ENCODE measurements around the gene SSC5D. TPM values are rescaled to one million over a fixed set of nuclear protein-coding genes. Genes with fewer than 3 reads are reported as not detected.

Gene SSC5D
- total RNA-seq, 1 donor from 2014 or later = 46.8 TPM

DNA sequence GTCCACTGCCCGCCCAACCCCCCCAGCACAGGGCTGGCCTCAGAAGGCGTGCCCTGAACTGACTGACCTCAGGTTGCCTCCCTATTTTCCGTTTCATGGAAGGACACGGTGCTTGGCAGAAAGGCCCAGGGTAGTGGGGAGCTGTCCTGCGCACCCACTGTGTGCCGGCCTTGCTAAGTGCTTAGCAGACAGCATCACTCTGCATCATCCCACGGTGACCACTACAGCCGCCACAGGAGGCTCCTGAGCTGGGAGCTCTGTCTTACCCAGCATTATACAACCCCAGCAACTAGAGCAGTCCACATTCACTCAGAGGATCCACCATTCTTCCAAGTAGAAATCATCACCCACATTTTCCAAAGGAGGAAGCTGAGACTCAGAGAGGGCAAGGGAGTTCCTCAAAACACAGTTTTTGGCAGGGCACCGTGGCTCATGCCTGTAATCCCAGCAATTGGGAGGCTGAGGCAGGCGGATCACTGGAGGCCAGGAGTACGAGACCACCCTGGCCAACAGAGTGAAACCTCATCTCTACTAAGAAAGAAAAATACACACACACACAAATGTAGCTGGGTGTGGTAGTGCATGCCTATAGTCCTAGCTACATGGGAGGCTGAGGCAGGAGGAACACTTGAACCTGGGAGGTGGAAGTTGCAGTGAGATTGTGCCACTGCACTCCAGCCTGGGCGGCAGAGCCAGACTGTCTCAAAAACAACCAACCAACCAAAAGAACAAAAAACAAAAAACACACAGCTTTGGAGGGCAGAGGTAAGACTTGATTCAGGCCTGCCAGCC is 47.1 kb downstream of the SSC5D start:
- H2AFZ ChIP-seq (ENCODE audit: low read depth, low read length) = no peak overlapping the region
- DNase-seq (ENCODE audit: low read depth) (no peak), FAIRE-seq (no peak)
- no peaks in the 10 kb centered on the region for H3K9me3 Mint-ChIP-seq (ENCODE audit: unreplicated experiment)
- TF ChIP-seq EZH2 (IDR thresholded peaks at IDR 0.05; ENCODE audit: insufficient read depth, low read length) = no peak
- TF ChIP-seq, protein P1, sequence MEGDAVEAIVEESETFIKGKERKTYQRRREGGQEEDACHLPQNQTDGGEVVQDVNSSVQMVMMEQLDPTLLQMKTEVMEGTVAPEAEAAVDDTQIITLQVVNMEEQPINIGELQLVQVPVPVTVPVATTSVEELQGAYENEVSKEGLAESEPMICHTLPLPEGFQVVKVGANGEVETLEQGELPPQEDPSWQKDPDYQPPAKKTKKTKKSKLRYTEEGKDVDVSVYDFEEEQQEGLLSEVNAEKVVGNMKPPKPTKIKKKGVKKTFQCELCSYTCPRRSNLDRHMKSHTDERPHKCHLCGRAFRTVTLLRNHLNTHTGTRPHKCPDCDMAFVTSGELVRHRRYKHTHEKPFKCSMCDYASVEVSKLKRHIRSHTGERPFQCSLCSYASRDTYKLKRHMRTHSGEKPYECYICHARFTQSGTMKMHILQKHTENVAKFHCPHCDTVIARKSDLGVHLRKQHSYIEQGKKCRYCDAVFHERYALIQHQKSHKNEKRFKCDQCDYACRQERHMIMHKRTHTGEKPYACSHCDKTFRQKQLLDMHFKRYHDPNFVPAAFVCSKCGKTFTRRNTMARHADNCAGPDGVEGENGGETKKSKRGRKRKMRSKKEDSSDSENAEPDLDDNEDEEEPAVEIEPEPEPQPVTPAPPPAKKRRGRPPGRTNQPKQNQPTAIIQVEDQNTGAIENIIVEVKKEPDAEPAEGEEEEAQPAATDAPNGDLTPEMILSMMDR (IDR thresholded peaks at IDR 0.05; ENCODE audit: insufficient read depth, low read depth, low read length) = no peak
- H3K4me1 ChIP-seq (ENCODE audit: insufficient read depth, low read length) = no peaks in the 10 kb centered on the region
- H3K79me2 ChIP-seq (ENCODE audit: insufficient read depth, low read length) = no peaks in the 10 kb centered on the region
- H4K20me1 ChIP-seq (ENCODE audit: insufficient read depth, low read length) = no peaks in the 10 kb centered on the region
- no peak overlapping the region for H3K27ac Mint-ChIP-seq (ENCODE audit: unreplicated experiment)
- H3K9me3 ChIP-seq (ENCODE audit: insufficient read depth, low read depth, low read length) = no peaks in the 10 kb centered on the region
- H3K27me3 Mint-ChIP-seq (ENCODE audit: low read depth, unreplicated experiment) = peaks cover 5% of the 10 kb centered on the region
- H3K4me1 Mint-ChIP-seq (ENCODE audit: low read depth, unreplicated experiment) = peaks cover 2% of the 10 kb centered on the region
- no peak overlapping the region for H3K4me2 ChIP-seq (ENCODE audit: low read length)
- no peak overlapping the region for H3K27ac ChIP-seq (ENCODE audit: low read depth, low read length)
- no peaks in the 10 kb centered on the region for H3K36me3 Mint-ChIP-seq (ENCODE audit: low read depth, unreplicated experiment)
- no peak overlapping the region for H3K9ac ChIP-seq (ENCODE audit: low read length)
- H3K4me3 Mint-ChIP-seq (ENCODE audit: unreplicated experiment) = peak overlapping the region; percentile 45
- H3K4me3 ChIP-seq (ENCODE audit: insufficient read depth, low read depth, low read length) = no peak overlapping the region
- H3K27me3 ChIP-seq (ENCODE audit: insufficient read depth, low read length) = no peaks in the 10 kb centered on the region
- H3K36me3 ChIP-seq (ENCODE audit: insufficient read depth, low read length) = no peaks in the 10 kb centered on the region

DNA sequence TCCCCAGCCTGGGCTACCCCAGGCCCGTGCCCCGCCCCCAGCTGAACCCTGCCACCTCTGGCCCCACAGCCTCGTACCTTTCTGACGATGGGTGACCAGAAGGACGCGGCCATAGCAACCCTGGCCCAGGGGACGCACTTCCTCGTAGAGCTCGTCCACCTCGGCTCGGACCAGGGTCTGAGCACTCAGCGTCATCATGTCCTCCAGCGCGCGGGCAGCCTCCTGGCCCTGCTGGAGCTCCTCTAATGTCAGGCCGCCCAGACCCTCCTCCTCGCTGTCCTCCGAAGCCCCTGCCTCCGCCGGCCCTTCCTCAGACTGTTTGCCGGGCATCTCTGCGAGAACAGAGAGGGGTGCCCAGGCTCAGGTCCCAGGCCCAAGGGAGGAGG is 47.7 kb downstream of the SSC5D start:
- H3K4me2 ChIP-seq (ENCODE audit: low read length) = no peak overlapping the region
- no peak overlapping the region for H3K27ac Mint-ChIP-seq (ENCODE audit: unreplicated experiment)
- H3K9ac ChIP-seq (ENCODE audit: low read length) = no peak overlapping the region
- H4K20me1 ChIP-seq (ENCODE audit: insufficient read depth, low read length) = no peaks in the 10 kb centered on the region
- H3K79me2 ChIP-seq (ENCODE audit: insufficient read depth, low read length) = no peaks in the 10 kb centered on the region
- FAIRE-seq (no peak), DNase-seq (ENCODE audit: low read depth) (no peak)
- H3K4me3 Mint-ChIP-seq (ENCODE audit: unreplicated experiment) = no peak overlapping the region
- no peak overlapping the region for H2AFZ ChIP-seq (ENCODE audit: low read depth, low read length)
- no peaks in the 10 kb centered on the region for H3K27me3 ChIP-seq (ENCODE audit: insufficient read depth, low read length)
- peaks cover 2% of the 10 kb centered on the region for H3K4me1 Mint-ChIP-seq (ENCODE audit: low read depth, unreplicated experiment)
- no peaks in the 10 kb centered on the region for H3K36me3 Mint-ChIP-seq (ENCODE audit: low read depth, unreplicated experiment)
- no peaks in the 10 kb centered on the region for H3K9me3 ChIP-seq (ENCODE audit: insufficient read depth, low read depth, low read length)
- H3K27me3 Mint-ChIP-seq (ENCODE audit: low read depth, unreplicated experiment) = peaks cover 5% of the 10 kb centered on the region
- TF ChIP-seq EZH2 (IDR thresholded peaks at IDR 0.05; ENCODE audit: insufficient read depth, low read length) = no peak
- TF ChIP-seq, protein P1 (IDR thresholded peaks at IDR 0.05; ENCODE audit: insufficient read depth, low read depth, low read length) = no peak
- no peaks in the 10 kb centered on the region for H3K36me3 ChIP-seq (ENCODE audit: insufficient read depth, low read length)
- no peaks in the 10 kb centered on the region for H3K4me1 ChIP-seq (ENCODE audit: insufficient read depth, low read length)
- no peaks in the 10 kb centered on the region for H3K9me3 Mint-ChIP-seq (ENCODE audit: unreplicated experiment)
- no peak overlapping the region for H3K4me3 ChIP-seq (ENCODE audit: insufficient read depth, low read depth, low read length)
- no peak overlapping the region for H3K27ac ChIP-seq (ENCODE audit: low read depth, low read length)

DNA sequence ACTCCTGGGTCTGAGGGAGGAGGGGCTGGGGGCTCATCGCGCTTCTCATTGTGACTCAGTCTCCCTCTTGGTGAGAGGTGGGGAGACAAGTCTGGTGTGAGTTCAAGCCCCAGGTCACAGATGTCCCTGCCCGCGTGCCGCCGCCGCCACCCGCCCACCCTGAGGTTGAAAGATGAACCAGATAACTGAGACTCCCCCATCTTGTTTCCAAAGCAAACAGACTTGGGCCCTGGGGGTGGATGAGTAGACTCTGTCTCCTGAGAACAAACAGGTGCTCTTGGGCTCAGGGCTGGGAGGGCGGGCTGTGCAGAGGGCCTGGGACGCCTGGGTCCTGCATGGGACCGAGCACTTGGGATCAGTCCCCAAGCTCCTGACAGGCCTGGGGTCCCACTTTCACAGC is 48.1 kb downstream of the SSC5D start:
- Mint-ChIP-seq H3K4me3 (ENCODE audit: unreplicated experiment) (no peak overlapping the region), H3K4me1 (ENCODE audit: low read depth, unreplicated experiment) (peaks cover 2% of the 10 kb centered on the region), H3K27me3 (ENCODE audit: low read depth, unreplicated experiment) (peaks cover 5% of the 10 kb centered on the region), H3K36me3 (ENCODE audit: low read depth, unreplicated experiment) (no peaks in the 10 kb centered on the region), H3K9me3 (ENCODE audit: unreplicated experiment) (no peaks in the 10 kb centered on the region), H3K27ac (ENCODE audit: unreplicated experiment) (no peak overlapping the region)
- Histone ChIP-seq H3K4me2 (ENCODE audit: low read length) (no peak overlapping the region), H3K36me3 (ENCODE audit: insufficient read depth, low read length) (no peaks in the 10 kb centered on the region), H3K9me3 (ENCODE audit: insufficient read depth, low read depth, low read length) (no peaks in the 10 kb centered on the region), H3K4me3 (ENCODE audit: insufficient read depth, low read depth, low read length) (no peak overlapping the region), H3K9ac (ENCODE audit: low read length) (no peak overlapping the region), H3K79me2 (ENCODE audit: insufficient read depth, low read length) (no peaks in the 10 kb centered on the region), H3K4me1 (ENCODE audit: insufficient read depth, low read length) (no peaks in the 10 kb centered on the region), H4K20me1 (ENCODE audit: insufficient read depth, low read length) (no peaks in the 10 kb centered on the region), H2AFZ (ENCODE audit: low read depth, low read length) (no peak overlapping the region), H3K27me3 (ENCODE audit: insufficient read depth, low read length) (no peaks in the 10 kb centered on the region), H3K27ac (ENCODE audit: low read depth, low read length) (no peak overlapping the region)
- DNase-seq (ENCODE audit: low read depth) (no peak), FAIRE-seq (no peak)
- TF ChIP-seq EZH2 (IDR thresholded peaks at IDR 0.05; ENCODE audit: insufficient read depth, low read length) = no peak
- TF ChIP-seq, protein P1 (IDR thresholded peaks at IDR 0.05; ENCODE audit: insufficient read depth, low read depth, low read length) = no peak
